ENCODE data around the gene CCAR1. TPM values are rescaled to one million over a fixed set of nuclear protein-coding genes. Genes with fewer than 3 reads are reported as not detected.
"Not testable (repeated sequence)": the region's sequence is repeated elsewhere in the genome, so short reads cannot be mapped to it uniquely, and the experiment has no call there.

The CCAR1 gene
- total and polyA plus RNA-seq, 8 donors, result 12.1 to 47.7 (median 25.2) TPM

GRCh38 chr10:68837626-68838322 is 116.7 kb downstream of the CCAR1 start:
- FAIRE-seq, result no peak

DNA sequence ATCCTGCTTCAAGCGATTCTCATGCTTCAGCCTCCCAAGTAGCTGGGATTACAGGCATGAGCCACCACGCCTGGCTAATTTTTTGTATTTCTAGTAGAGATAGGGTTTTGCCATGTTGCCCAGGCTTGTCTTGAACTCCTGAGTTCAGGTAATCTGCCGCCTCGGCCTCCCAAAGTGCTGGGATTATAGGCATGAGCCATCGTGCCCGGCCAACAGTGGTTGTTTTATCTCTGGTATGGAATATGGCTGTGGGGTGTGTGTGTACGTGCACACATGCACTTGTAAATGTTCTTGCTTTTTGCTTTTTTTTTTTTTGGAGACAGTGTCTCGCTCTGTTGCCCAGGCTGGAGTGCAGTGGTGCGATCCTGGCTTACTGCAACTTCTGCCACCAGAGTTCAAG is 119.6 kb downstream of the CCAR1 start:
- ATAC-seq; H3K27ac ChIP-seq; H3K36me3 ChIP-seq; H3K27me3 ChIP-seq; intact Hi-C loops (cut with DNase I); FAIRE-seq; H3K9me3 ChIP-seq; H3K4me1 ChIP-seq; H3K4me3 ChIP-seq; DNase-seq: not testable (repeated sequence)
- WGBS, 2 donors, result 94 to 96% methylated on average over 9 of the region's 9 CpGs

More at GRCh38 chr10:68837626-68838322, 116.7 kb downstream of the CCAR1 start:
- no peaks in the 10 kb centered on the region for H3K36me3 ChIP-seq
- no peaks in the 10 kb centered on the region for H3K27me3 ChIP-seq
- intact Hi-C loops (cut with DNase I), result no loop called here
- H3K4me1 ChIP-seq, result no peaks in the 10 kb centered on the region
- no peaks in the 10 kb centered on the region for H3K9me3 ChIP-seq
- no peak for ATAC-seq
- H3K4me3 ChIP-seq, result no peak overlapping the region
- TF ChIP-seq, protein P1, sequence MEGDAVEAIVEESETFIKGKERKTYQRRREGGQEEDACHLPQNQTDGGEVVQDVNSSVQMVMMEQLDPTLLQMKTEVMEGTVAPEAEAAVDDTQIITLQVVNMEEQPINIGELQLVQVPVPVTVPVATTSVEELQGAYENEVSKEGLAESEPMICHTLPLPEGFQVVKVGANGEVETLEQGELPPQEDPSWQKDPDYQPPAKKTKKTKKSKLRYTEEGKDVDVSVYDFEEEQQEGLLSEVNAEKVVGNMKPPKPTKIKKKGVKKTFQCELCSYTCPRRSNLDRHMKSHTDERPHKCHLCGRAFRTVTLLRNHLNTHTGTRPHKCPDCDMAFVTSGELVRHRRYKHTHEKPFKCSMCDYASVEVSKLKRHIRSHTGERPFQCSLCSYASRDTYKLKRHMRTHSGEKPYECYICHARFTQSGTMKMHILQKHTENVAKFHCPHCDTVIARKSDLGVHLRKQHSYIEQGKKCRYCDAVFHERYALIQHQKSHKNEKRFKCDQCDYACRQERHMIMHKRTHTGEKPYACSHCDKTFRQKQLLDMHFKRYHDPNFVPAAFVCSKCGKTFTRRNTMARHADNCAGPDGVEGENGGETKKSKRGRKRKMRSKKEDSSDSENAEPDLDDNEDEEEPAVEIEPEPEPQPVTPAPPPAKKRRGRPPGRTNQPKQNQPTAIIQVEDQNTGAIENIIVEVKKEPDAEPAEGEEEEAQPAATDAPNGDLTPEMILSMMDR (IDR thresholded peaks at IDR 0.05), result no peak
- WGBS, 2 donors, result 84 to 90% methylated on average over 8 of the region's 8 CpGs
- DNase-seq, result no peak
- H3K27ac ChIP-seq, result no peak overlapping the region

Small RNA genes lying within 50 kb of the gene (microRNA-seq; reads per million reads assigned to microRNA genes)
- 0 reads per million in 2 donors for gene MIR1254-1

Other genes starting within 250 kb of the CCAR1 start
- 1 to 10 TPM in 5 of 6 donors, under 1 TPM in 1; 0.92 to 2.8 (median 1.5) TPM for gene DNA2, start 249.3 kb upstream of the CCAR1 start, total RNA-seq
- 1 to 10 TPM; 1.3 to 2.1 TPM for gene DNA2, start 249.3 kb upstream of the CCAR1 start, polyA plus RNA-seq
- 10 to 100 TPM in 5 of 6 donors, 1 to 10 TPM in 1; 10.0 to 17.6 (median 13.4) TPM for gene SLC25A16, start 193.7 kb upstream of the CCAR1 start, total RNA-seq
- 10 to 100 TPM; 10.8 to 13.7 TPM for gene SLC25A16, start 193.7 kb upstream of the CCAR1 start, polyA plus RNA-seq
- gene TET1, start 160.9 kb upstream of the CCAR1 start, total RNA-seq, result 1 to 10 TPM in 3 of 6 donors, under 1 TPM in 3; 0.57 to 1.6 (median 0.91) TPM
- gene TET1, start 160.9 kb upstream of the CCAR1 start, polyA plus RNA-seq, result under 1 TPM; 0.11 to 0.12 TPM
- 1 to 10 TPM in 5 of 6 donors, under 1 TPM in 1; 0.73 to 1.8 (median 1.1) TPM for gene STOX1, start 106.3 kb downstream of the CCAR1 start, total RNA-seq
- 1 to 10 TPM in 1 of 2 donors, under 1 TPM in 1; 0.99 to 1.3 TPM for gene STOX1, start 106.3 kb downstream of the CCAR1 start, polyA plus RNA-seq
- gene DDX50, start 180.1 kb downstream of the CCAR1 start, total RNA-seq, result 10 to 100 TPM; 14.3 to 27.9 (median 18.8) TPM
- gene DDX50, start 180.1 kb downstream of the CCAR1 start, polyA plus RNA-seq, result 10 to 100 TPM in 1 of 2 donors, 1 to 10 TPM in 1; 9.1 to 18.2 TPM
- gene DDX21, start 234.9 kb downstream of the CCAR1 start, total RNA-seq, result 10 to 100 TPM; 20.4 to 43.3 (median 29.5) TPM
- 10 to 100 TPM; 11.1 to 16.2 TPM for gene DDX21, start 234.9 kb downstream of the CCAR1 start, polyA plus RNA-seq